Loucy (cell line): ENCODE results near the gene CD52.

Experiments used
- H2AFZ ChIP-seq: fragments of 200-600 bp; sonication (generic); 2 replicates; pipeline ENCODE4 v1.6.0; 2016; ENCODE audit warnings: antibody characterized with exemption, mild to moderate bottlenecking, low read length, moderate library complexity
- H3F3A ChIP-seq: fragments of 200-600 bp; 2 replicates; pipeline ENCODE4 v1.6.0; 2016; ENCODE audit warnings: antibody characterized with exemption, low read depth, mild to moderate bottlenecking
- H3K27me3 ChIP-seq: fragments of 200-600 bp; sonication (generic); 2 replicates; pipeline ENCODE4 v1.6.1; 2014; ENCODE audit warnings: low read length, mild to moderate bottlenecking; ENCODE audit not compliant: insufficient read depth, poor library complexity, severe bottlenecking
- H3K36me3 ChIP-seq: fragments of 200-600 bp; sonication (generic); 2 replicates; pipeline ENCODE4 v1.6.1; 2016; ENCODE audit warnings: low read length; ENCODE audit not compliant: insufficient read depth
- H3K4me1 ChIP-seq: fragments of 200-600 bp; sonication (generic); 2 replicates; pipeline ENCODE4 v1.5.1; 2014; ENCODE audit warnings: low read length, mild to moderate bottlenecking; ENCODE audit not compliant: insufficient read depth, poor library complexity, severe bottlenecking
- H3K4me2 ChIP-seq: fragments of 200-600 bp; sonication (generic); 2 replicates; pipeline ENCODE4 v1.6.0; 2014; ENCODE audit warnings: antibody characterized with exemption, low read length, low read depth, mild to moderate bottlenecking; ENCODE audit not compliant: poor library complexity, severe bottlenecking
- H3K4me3 ChIP-seq: fragments of 200-600 bp; sonication (generic); 2 replicates; pipeline ENCODE4 v1.5.1; 2014; ENCODE audit warnings: low read length, mild to moderate bottlenecking, mixed read lengths; ENCODE audit not compliant: poor library complexity, severe bottlenecking
- H3K79me2 ChIP-seq: fragments of 200-600 bp; sonication (generic); 2 replicates; pipeline ENCODE4 v1.6.1; 2014; ENCODE audit warnings: low read length; ENCODE audit not compliant: insufficient read depth
- H3K9ac ChIP-seq: fragments of 200-600 bp; sonication (generic); 2 replicates; pipeline ENCODE4 v1.6.0; 2014; ENCODE audit warnings: mild to moderate bottlenecking, low read depth, low read length, moderate library complexity; ENCODE audit not compliant: poor library complexity, severe bottlenecking
- H3K9me2 ChIP-seq: fragments of 200-600 bp; sonication (generic); replicated peaks from 2 replicates; pipeline ENCODE4 v1.6.1; 2016; ENCODE audit warnings: low read depth, low read length, mixed read lengths
- H3K9me3 ChIP-seq: fragments of 200-600 bp; sonication (generic); 2 replicates; pipeline ENCODE4 v1.6.1; 2014; ENCODE audit warnings: mild to moderate bottlenecking, antibody characterized with exemption, low read length, low read depth; ENCODE audit not compliant: insufficient read depth
- H4K20me1 ChIP-seq: fragments of 200-600 bp; sonication (generic); 2 replicates; pipeline ENCODE4 v1.6.0; 2014; ENCODE audit warnings: antibody characterized with exemption, low read length, mild to moderate bottlenecking; ENCODE audit not compliant: insufficient read depth, poor library complexity, severe bottlenecking
- CTCF ChIP-seq: fragments of 200-600 bp; sonication (generic); conservative IDR thresholded peaks from 2 replicates; pipeline ENCODE4 v1.5.1; 2014; ENCODE audit warnings: mild to moderate bottlenecking, antibody characterized with exemption, low read length
- EZH2phosphoT487 ChIP-seq: fragments of 200-600 bp; IDR thresholded peaks from 2 replicates; pipeline ENCODE4 v1.6.1; 2018; ENCODE audit warnings: antibody characterized with exemption, mild to moderate bottlenecking, moderate library complexity, borderline replicate concordance

The CD52 gene

GRCh38 chr1:26344147-26344920 lies 26.6 kb downstream of the CD52 start:
- Histone ChIP-seq H2AFZ (no peak overlapping the region), H4K20me1 (no peaks in the 10 kb centered on the region), H3F3A (no peaks in the 10 kb centered on the region), H3K9ac (no peak overlapping the region), H3K9me3 (no peaks in the 10 kb centered on the region), H3K79me2 (no peaks in the 10 kb centered on the region), H3K4me3 (no peak overlapping the region), H3K4me1 (no peaks in the 10 kb centered on the region), H3K36me3 (no peaks in the 10 kb centered on the region), H3K27me3 (no peaks in the 10 kb centered on the region), H3K9me2 (no peaks in the 10 kb centered on the region), H3K4me2 (no peak overlapping the region)
- TF ChIP-seq EZH2phosphoT487 (no peak), CTCF (no peak)

GRCh38 chr1:26345718-26346117 lies 28.0 kb downstream of the CD52 start:
- Histone ChIP-seq H3K9me2 (no peaks in the 10 kb centered on the region), H3K36me3 (no peaks in the 10 kb centered on the region), H3K4me1 (peaks cover 2% of the 10 kb centered on the region), H3K27me3 (no peaks in the 10 kb centered on the region), H3K4me3 (no peak overlapping the region), H4K20me1 (no peaks in the 10 kb centered on the region), H3K4me2 (no peak overlapping the region), H3K79me2 (no peaks in the 10 kb centered on the region), H3F3A (no peaks in the 10 kb centered on the region), H3K9ac (no peak overlapping the region), H3K9me3 (no peaks in the 10 kb centered on the region), H2AFZ (no peak overlapping the region)
- no peak for TF ChIP-seq CTCF
- no peak for TF ChIP-seq EZH2phosphoT487

DNA sequence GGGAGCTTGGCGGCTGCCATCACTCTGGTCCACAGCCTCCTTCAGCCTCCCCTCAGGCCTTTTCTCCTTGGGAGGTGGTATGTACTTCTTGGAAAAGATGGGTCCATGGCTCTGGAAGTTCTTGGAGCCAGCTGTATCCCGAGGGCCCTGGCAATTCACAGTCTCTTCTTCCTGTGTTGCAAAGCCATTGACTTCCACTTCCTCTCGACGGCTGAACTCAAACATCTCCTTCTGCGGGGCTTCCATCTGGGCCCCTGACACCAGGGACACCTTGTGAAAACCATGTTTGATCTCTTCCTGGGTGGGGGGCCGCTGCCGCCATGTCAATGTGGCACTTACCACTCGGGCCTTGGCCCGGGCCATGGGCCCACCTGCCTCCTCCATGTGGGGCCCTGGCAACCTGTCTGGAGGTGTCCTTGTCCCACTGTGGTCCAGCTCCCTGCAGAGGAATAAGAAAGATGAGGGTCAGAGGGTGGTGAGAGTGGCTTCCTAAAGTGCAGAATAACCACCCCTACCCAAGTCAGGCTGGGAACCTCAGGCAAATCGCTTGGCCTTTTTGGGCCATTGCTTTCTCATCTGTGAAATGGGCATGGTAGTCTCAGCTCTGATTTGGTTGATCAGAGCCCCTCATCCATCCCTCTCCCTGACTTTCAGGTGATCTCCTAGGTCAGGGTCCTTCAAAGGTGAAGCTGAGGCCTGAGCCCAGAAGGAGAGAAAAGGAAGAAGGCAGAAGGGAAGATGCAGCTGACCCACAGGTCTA lies 28.7 kb downstream of the CD52 start:
- peaks cover 4% of the 10 kb centered on the region for H3K4me1 ChIP-seq
- TF ChIP-seq EZH2phosphoT487 (no peak), CTCF (no peak)

More for the DNA sequence above, 28.7 kb downstream of the CD52 start:
- H4K20me1 ChIP-seq: no peaks in the 10 kb centered on the region
- no peak overlapping the region for H3K4me2 ChIP-seq
- H3K9ac ChIP-seq: no peak overlapping the region
- no peak overlapping the region for H3K4me3 ChIP-seq
- no peak overlapping the region for H2AFZ ChIP-seq
- no peaks in the 10 kb centered on the region for H3K9me3 ChIP-seq
- H3K9me2 ChIP-seq: no peaks in the 10 kb centered on the region
- no peaks in the 10 kb centered on the region for H3K27me3 ChIP-seq
- H3K36me3 ChIP-seq: no peaks in the 10 kb centered on the region
- no peaks in the 10 kb centered on the region for H3F3A ChIP-seq
- H3K79me2 ChIP-seq: no peaks in the 10 kb centered on the region
